SK-N-SH (cell line): ENCODE measurements around the gene NPC1. TPM values are rescaled to one million over a fixed set of nuclear protein-coding genes. Genes with fewer than 3 reads are reported as not detected.

ENCODE experiments used
- CTCF ChIA-PET: fragments of 300-600, 350-600 bp; formaldehyde crosslinking; extraction: SDS; loops from one replicate; lab custom pipeline; 2021; lab: Yijun Ruan, JAX
- POLR2A ChIA-PET: fragments of 350-600 bp; sonication (Branson Sonifier 250); formaldehyde crosslinking; extraction: SDS; loops from one replicate; lab custom pipeline; 2020; ENCODE audit warnings: antibody characterized with exemption, inconsistent platforms; lab: Yijun Ruan, JAX
- DNase-seq: peaks from one replicate; pipeline ENCODE4 v3.0.0; 2012
- H2AFZ ChIP-seq: fragments of 200-600 bp; sonication (generic); 2 replicates; pipeline ENCODE4 v1.8.1; 2016; ENCODE audit warnings: antibody characterized with exemption, mild to moderate bottlenecking, low read depth
- H3F3A ChIP-seq: fragments of 200-600 bp; sonication (generic); replicated peaks from 2 replicates; pipeline ENCODE3; 2016; ENCODE audit warnings: antibody characterized with exemption, mild to moderate bottlenecking; ENCODE audit not compliant: insufficient read depth
- H3K27ac ChIP-seq, 2 experiments: fragments of 200-500 bp in 1 of 2; fragments of 200-600 bp in 1 of 2; sonication (Bioruptor generic) in 1 of 2; sonication (generic), shearing (Covaris generic) in 1 of 2; 2 replicates each; pipeline versions ENCODE4 v1.5.1 to v1.6.1; 2014 to 2016; ENCODE audit warnings: low read depth in 2 of 2, inconsistent platforms in 1 of 2, low read length in 1 of 2, mild to moderate bottlenecking in 1 of 2, mixed read lengths in 1 of 2
- H3K27me3 ChIP-seq: fragments of 200-600 bp; sonication (generic), shearing (Covaris generic); 2 replicates; pipeline ENCODE4 v1.6.1; 2016; ENCODE audit warnings: mixed run types; ENCODE audit not compliant: insufficient read depth
- H3K36me3 ChIP-seq, 2 experiments: fragments of 200-500 bp in 1 of 2; fragments of 200-600 bp in 1 of 2; sonication (Bioruptor generic) in 1 of 2; sonication (generic) in 1 of 2; replicated peaks in 1 of 2; 2 replicates each; pipeline versions ENCODE3 to v1.5.1; 2014 to 2016; ENCODE audit warnings: low read length in 1 of 2, mild to moderate bottlenecking in 1 of 2; ENCODE audit not compliant: insufficient read depth in 2 of 2, control insufficient read depth in 1 of 2
- H3K4me1 ChIP-seq, 2 experiments: fragments of 200-500 bp in 1 of 2; fragments of 200-600 bp in 1 of 2; sonication (Bioruptor generic) in 1 of 2; sonication (generic), shearing (Covaris generic) in 1 of 2; 2 replicates each; pipeline versions ENCODE4 v1.5.1 to v1.6.1; 2014 to 2016; ENCODE audit warnings: low read depth in 1 of 2, low read length in 1 of 2, mixed run types in 1 of 2; ENCODE audit not compliant: insufficient read depth in 2 of 2, control insufficient read depth in 1 of 2
- H3K4me2 ChIP-seq: fragments of 200-600 bp; sonication (generic), shearing (Covaris generic); 2 replicates; pipeline ENCODE4 v1.6.1; 2017; ENCODE audit warnings: mixed run types
- H3K4me3 ChIP-seq, 2 experiments: fragments of 200-500 bp in 1 of 2; fragments of 200-600 bp in 1 of 2; sonication (Bioruptor generic) in 1 of 2; sonication (generic), shearing (Covaris generic) in 1 of 2; 2 replicates each; pipeline versions ENCODE4 v1.5.1 to v1.8.1; 2014 to 2016; ENCODE audit warnings: low read depth in 2 of 2, inconsistent platforms in 1 of 2, low read length in 1 of 2, mild to moderate bottlenecking in 1 of 2, mixed read lengths in 1 of 2, moderate library complexity in 1 of 2
- H3K79me2 ChIP-seq: fragments of 200-600 bp; sonication (generic); 2 replicates; pipeline ENCODE4 v1.8.1; 2017; ENCODE audit warnings: mild to moderate bottlenecking; ENCODE audit not compliant: insufficient read depth
- H3K9ac ChIP-seq: fragments of 200-600 bp; sonication (generic); 2 replicates; pipeline ENCODE4 v1.6.1; 2017; ENCODE audit warnings: mixed run types
- H3K9me2 ChIP-seq: fragments of 200-600 bp; sonication (generic); 2 replicates; pipeline ENCODE4 v1.6.1; 2017; ENCODE audit warnings: mixed run types
- H3K9me3 ChIP-seq: fragments of 200-600 bp; sonication (generic); 2 replicates; pipeline ENCODE4 v1.6.1; 2017; ENCODE audit warnings: mixed run types, mild to moderate bottlenecking, moderate library complexity
- H4K20me1 ChIP-seq: fragments of 200-600 bp; sonication (generic); 2 replicates; pipeline ENCODE4 v1.6.1; 2017; ENCODE audit warnings: mild to moderate bottlenecking, mixed run types; ENCODE audit not compliant: insufficient read depth
- CHD2 ChIP-seq: fragments of 150-350 bp; IDR thresholded peaks from 2 replicates; pipeline ENCODE4 v1.6.1; 2018; ENCODE audit warnings: low read length; ENCODE audit not compliant: partially characterized antibody
- EP300 ChIP-seq, 2 experiments: IDR thresholded peaks; 2 replicates each; pipeline versions ENCODE4 v1.4.0 to v1.6.1; 2012; ENCODE audit warnings: borderline replicate concordance in 1 of 2, low read depth in 1 of 2, low read length in 1 of 2
- EZH2phosphoT487 ChIP-seq: fragments of 200-600 bp; sonication (generic); IDR thresholded peaks from 2 replicates; pipeline ENCODE4 v1.6.1; 2017; ENCODE audit warnings: low read depth, mixed run types, mild to moderate bottlenecking, antibody characterized with exemption, moderate library complexity, borderline replicate concordance
- FOSL2 ChIP-seq: IDR thresholded peaks from 2 replicates; pipeline ENCODE4 v1.4.0; 2012; ENCODE audit warnings: low read depth, mild to moderate bottlenecking, moderate library complexity, borderline replicate concordance
- FOXJ3 ChIP-seq: sonication (generic); formaldehyde crosslinking; IDR thresholded peaks from 2 replicates; pipeline ENCODE4 v1.5.1; 2020; ENCODE audit warnings: mild to moderate bottlenecking, missing genetic modification reagents
- FOXM1 ChIP-seq: IDR thresholded peaks from 2 replicates; pipeline ENCODE4 v1.4.0; 2012; ENCODE audit warnings: low read depth, mild to moderate bottlenecking
- GATA2 ChIP-seq: sonication (generic); formaldehyde crosslinking; IDR thresholded peaks from 2 replicates; pipeline ENCODE4 v1.5.0; 2020; ENCODE audit warnings: mild to moderate bottlenecking, missing genetic modification reagents
- MAX ChIP-seq: IDR thresholded peaks from 2 replicates; pipeline ENCODE4 v1.4.0; 2012; ENCODE audit warnings: low read depth
- MEF2A ChIP-seq: IDR thresholded peaks from 2 replicates; pipeline ENCODE4 v1.4.0; 2012; ENCODE audit warnings: low read depth, borderline replicate concordance
- RAD21 ChIP-seq: IDR thresholded peaks from 2 replicates; pipeline ENCODE4 v1.6.1; 2012; ENCODE audit warnings: mild to moderate bottlenecking, low read length
- RFX5 ChIP-seq: IDR thresholded peaks from 2 replicates; pipeline ENCODE4 v1.6.1; 2012; ENCODE audit warnings: mild to moderate bottlenecking, improper control_type of control experiment, low read length
- RXRA ChIP-seq: IDR thresholded peaks from 2 replicates; pipeline ENCODE4 v1.4.0; 2012; ENCODE audit warnings: low read depth, mild to moderate bottlenecking, borderline replicate concordance
- SIN3A ChIP-seq: IDR thresholded peaks from 2 replicates; pipeline ENCODE4 v1.6.1; 2012; ENCODE audit warnings: low read depth, mild to moderate bottlenecking, low read length, moderate library complexity, borderline replicate concordance
- TAF1 ChIP-seq: IDR thresholded peaks from 2 replicates; pipeline ENCODE4 v1.6.1; 2012; ENCODE audit warnings: low read depth, mild to moderate bottlenecking, low read length, moderate library complexity, borderline replicate concordance
- TCF12 ChIP-seq: IDR thresholded peaks from 2 replicates; pipeline ENCODE4 v1.4.0; 2012
- TEAD4 ChIP-seq: IDR thresholded peaks from 2 replicates; pipeline ENCODE4 v1.4.0; 2012; ENCODE audit warnings: mild to moderate bottlenecking, borderline replicate concordance; ENCODE audit not compliant: insufficient read depth
- YY1 ChIP-seq: IDR thresholded peaks from 2 replicates; pipeline ENCODE4 v1.4.0; 2012; ENCODE audit warnings: low read depth, mild to moderate bottlenecking
- WGBS: methylation state at CpG from one replicate; pipeline ENCODE4 v1.1.6; 2017; ENCODE audit warnings: low lambda C conversion rate; 5-methylcytosine and 5-hydroxymethylcytosine counted together
- polyA plus RNA-seq, 3 experiments: library from polyadenylated mRNA; depleted of rRNA; stranded (reverse); fragments of >200 nt; gene quantifications; 2 replicates each; pipeline ENCODE4 v1.2.3, GENCODE V29; 2012
- TF ChIP-seq, protein P1 (sequence below): IDR thresholded peaks from 2 replicates; pipeline ENCODE4 v1.4.0; 2012; ENCODE audit warnings: low read depth, borderline replicate concordance
- TF ChIP-seq, protein P2 (sequence below): IDR thresholded peaks from 2 replicates; pipeline ENCODE4 v1.6.1; 2012; ENCODE audit warnings: mild to moderate bottlenecking, low read depth, low read length, moderate library complexity
- TF ChIP-seq, protein P3 (sequence below): fragments of 150-350 bp; IDR thresholded peaks from 2 replicates; pipeline ENCODE4 v1.6.1; 2017; ENCODE audit warnings: antibody characterized with exemption, low read length, low read depth, borderline replicate concordance
- TF ChIP-seq, protein P4 (sequence below): IDR thresholded peaks from 2 replicates; pipeline ENCODE4 v1.4.0; 2012; ENCODE audit warnings: low read depth, borderline replicate concordance

Gene NPC1
- polyA plus RNA-seq, 1 of the 3 experiments (the other 2 are of a cell fraction): 23.9 TPM

- TF ChIP-seq TEAD4: no peak
- TF ChIP-seq, protein P1, sequence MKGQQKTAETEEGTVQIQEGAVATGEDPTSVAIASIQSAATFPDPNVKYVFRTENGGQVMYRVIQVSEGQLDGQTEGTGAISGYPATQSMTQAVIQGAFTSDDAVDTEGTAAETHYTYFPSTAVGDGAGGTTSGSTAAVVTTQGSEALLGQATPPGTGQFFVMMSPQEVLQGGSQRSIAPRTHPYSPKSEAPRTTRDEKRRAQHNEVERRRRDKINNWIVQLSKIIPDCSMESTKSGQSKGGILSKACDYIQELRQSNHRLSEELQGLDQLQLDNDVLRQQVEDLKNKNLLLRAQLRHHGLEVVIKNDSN: no peak
- no peak for TF ChIP-seq MAX
- no peak for TF ChIP-seq YY1
- no peak for TF ChIP-seq SIN3A
- no peak for TF ChIP-seq FOXM1
- TF ChIP-seq CHD2: peak; percentile 69
- peak; percentile 36 for TF ChIP-seq RAD21
- TF ChIP-seq FOSL2: no peak
Measured at GRCh38 chr18:23632615-23633014, 46.3 kb upstream of the NPC1 start (continued).

- DNase-seq: peak; percentile 58
- no peak overlapping the region for H3K4me3 ChIP-seq
- H3K4me1 ChIP-seq: peaks cover 5 to 16% of the 10 kb centered on the region in 2 experiments; a peak in 3 of 4 replicates
- no peaks in the 10 kb centered on the region for H4K20me1 ChIP-seq
- H3K36me3 ChIP-seq: no peaks in the 10 kb centered on the region
- POLR2A ChIA-PET: no interaction called here
- H3K79me2 ChIP-seq: no peaks in the 10 kb centered on the region
- peak overlapping the region in 1 of 2 experiments; percentile 71; a peak in 2 of 4 replicates for H3K27ac ChIP-seq
- 35% methylated on average over 9 of the region's 11 CpGs for WGBS
- H3K27me3 ChIP-seq: no peaks in the 10 kb centered on the region
- no peaks in the 10 kb centered on the region for H3K9me2 ChIP-seq
- CTCF ChIA-PET: interaction anchor here (1.3 to 12.6 kb wide), 4 partner anchors 10 to 286 kb away, joined by 3 to 78 read pairs (median 7); no protein-coding TSS in a partner anchor
- H3F3A ChIP-seq: peaks cover 14% of the 10 kb centered on the region
- no peaks in the 10 kb centered on the region for H3K9me3 ChIP-seq
- no peak overlapping the region for H2AFZ ChIP-seq
- no peak overlapping the region for H3K9ac ChIP-seq
- H3K4me2 ChIP-seq: no peak overlapping the region
- TF ChIP-seq GATA2 (CRISPR knock-in tag): peak; percentile 43; the same call in 1 of the 2 replicates
- no peak for TF ChIP-seq RXRA
- TF ChIP-seq MAX: no peak
- TF ChIP-seq TEAD4: no peak
- no peak for TF ChIP-seq EZH2phosphoT487
- TF ChIP-seq FOXJ3 (CRISPR knock-in tag): peak; percentile 84
- peak in 1 of 2 experiments; percentile 77; a peak in 2 of 4 replicates for TF ChIP-seq EP300 (IDR thresholded peaks at IDR 0.05; ENCODE audit: borderline replicate concordance in 1 of 2, low read depth in 1 of 2, low read length in 1 of 2)
- 0 out of 2 replicates have a peak, but pooled peaks have one; percentile 40 for TF ChIP-seq RFX5
- no peak for TF ChIP-seq TAF1
- no peak for TF ChIP-seq TCF12
- TF ChIP-seq, protein P1: no peak; the same call in 1 of the 2 replicates
- TF ChIP-seq FOSL2: no peak
- peak; percentile 40 for TF ChIP-seq CHD2
- peak; percentile 9 for TF ChIP-seq RAD21
- no peak for TF ChIP-seq YY1
- TF ChIP-seq, protein P2, sequence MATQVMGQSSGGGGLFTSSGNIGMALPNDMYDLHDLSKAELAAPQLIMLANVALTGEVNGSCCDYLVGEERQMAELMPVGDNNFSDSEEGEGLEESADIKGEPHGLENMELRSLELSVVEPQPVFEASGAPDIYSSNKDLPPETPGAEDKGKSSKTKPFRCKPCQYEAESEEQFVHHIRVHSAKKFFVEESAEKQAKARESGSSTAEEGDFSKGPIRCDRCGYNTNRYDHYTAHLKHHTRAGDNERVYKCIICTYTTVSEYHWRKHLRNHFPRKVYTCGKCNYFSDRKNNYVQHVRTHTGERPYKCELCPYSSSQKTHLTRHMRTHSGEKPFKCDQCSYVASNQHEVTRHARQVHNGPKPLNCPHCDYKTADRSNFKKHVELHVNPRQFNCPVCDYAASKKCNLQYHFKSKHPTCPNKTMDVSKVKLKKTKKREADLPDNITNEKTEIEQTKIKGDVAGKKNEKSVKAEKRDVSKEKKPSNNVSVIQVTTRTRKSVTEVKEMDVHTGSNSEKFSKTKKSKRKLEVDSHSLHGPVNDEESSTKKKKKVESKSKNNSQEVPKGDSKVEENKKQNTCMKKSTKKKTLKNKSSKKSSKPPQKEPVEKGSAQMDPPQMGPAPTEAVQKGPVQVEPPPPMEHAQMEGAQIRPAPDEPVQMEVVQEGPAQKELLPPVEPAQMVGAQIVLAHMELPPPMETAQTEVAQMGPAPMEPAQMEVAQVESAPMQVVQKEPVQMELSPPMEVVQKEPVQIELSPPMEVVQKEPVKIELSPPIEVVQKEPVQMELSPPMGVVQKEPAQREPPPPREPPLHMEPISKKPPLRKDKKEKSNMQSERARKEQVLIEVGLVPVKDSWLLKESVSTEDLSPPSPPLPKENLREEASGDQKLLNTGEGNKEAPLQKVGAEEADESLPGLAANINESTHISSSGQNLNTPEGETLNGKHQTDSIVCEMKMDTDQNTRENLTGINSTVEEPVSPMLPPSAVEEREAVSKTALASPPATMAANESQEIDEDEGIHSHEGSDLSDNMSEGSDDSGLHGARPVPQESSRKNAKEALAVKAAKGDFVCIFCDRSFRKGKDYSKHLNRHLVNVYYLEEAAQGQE: no peak
- TF ChIP-seq, protein P3, sequence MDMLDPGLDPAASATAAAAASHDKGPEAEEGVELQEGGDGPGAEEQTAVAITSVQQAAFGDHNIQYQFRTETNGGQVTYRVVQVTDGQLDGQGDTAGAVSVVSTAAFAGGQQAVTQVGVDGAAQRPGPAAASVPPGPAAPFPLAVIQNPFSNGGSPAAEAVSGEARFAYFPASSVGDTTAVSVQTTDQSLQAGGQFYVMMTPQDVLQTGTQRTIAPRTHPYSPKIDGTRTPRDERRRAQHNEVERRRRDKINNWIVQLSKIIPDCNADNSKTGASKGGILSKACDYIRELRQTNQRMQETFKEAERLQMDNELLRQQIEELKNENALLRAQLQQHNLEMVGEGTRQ: 0 out of 2 replicates have a peak, but pooled peaks have one; percentile 36
- TF ChIP-seq, protein P4, sequence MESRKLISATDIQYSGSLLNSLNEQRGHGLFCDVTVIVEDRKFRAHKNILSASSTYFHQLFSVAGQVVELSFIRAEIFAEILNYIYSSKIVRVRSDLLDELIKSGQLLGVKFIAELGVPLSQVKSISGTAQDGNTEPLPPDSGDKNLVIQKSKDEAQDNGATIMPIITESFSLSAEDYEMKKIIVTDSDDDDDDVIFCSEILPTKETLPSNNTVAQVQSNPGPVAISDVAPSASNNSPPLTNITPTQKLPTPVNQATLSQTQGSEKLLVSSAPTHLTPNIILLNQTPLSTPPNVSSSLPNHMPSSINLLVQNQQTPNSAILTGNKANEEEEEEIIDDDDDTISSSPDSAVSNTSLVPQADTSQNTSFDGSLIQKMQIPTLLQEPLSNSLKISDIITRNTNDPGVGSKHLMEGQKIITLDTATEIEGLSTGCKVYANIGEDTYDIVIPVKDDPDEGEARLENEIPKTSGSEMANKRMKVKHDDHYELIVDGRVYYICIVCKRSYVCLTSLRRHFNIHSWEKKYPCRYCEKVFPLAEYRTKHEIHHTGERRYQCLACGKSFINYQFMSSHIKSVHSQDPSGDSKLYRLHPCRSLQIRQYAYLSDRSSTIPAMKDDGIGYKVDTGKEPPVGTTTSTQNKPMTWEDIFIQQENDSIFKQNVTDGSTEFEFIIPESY: no peak
- TF ChIP-seq MEF2A: no peak
Measured at GRCh38 chr18:23631746-23632145, 45.4 kb upstream of the NPC1 start.
